Neural progenitor cell (in vitro differentiated cells): ENCODE measurements around the gene MRPL39.

ENCODE experiments used
- CTCF ChIP-seq: fragments of 200-600 bp; sonication (generic); IDR thresholded peaks from 2 replicates; pipeline ENCODE4 v1.5.1; 2017; ENCODE audit warnings: antibody characterized with exemption, mild to moderate bottlenecking
- EZH2 ChIP-seq: fragments of 200-600 bp; sonication (generic); IDR thresholded peaks from 2 replicates; pipeline ENCODE4 v1.6.1; 2017; ENCODE audit warnings: antibody characterized with exemption, mild to moderate bottlenecking, moderate library complexity
- EZH2phosphoT487 ChIP-seq: fragments of 200-600 bp; sonication (generic); IDR thresholded peaks from 2 replicates; pipeline ENCODE4 v1.6.1; 2017; ENCODE audit warnings: antibody characterized with exemption

DNA sequence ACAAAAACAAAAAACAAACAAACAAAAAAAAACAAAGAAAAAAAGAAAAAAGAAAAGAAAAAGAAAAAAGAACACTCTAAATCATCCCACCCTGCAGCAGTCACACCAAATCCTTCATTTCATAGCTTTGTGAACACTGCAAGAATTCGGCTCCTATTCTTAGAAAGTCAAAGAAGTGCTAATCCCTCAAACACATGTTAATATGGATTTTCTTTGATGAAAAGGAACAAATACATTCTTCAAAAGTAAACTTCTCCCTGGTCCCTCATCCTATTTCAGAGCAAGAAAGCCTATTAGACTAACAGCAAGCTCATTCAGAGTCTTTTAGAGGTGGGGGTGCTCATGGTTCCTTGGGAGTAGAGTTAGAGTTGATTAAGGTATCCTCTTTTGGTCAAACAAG is 7.2 kb upstream of the MRPL39 start:
- TF ChIP-seq CTCF (no peak), EZH2phosphoT487 (no peak), EZH2 (no peak)
